Measurements from ENCODE around the gene MTMR3.

The MTMR3 gene

GRCh38 chr22:30013201-30013600, 130.2 kb downstream of the MTMR3 start:
- in situ Hi-C loops (cut with HindIII; ENCODE audit: low pct_ligation_motif_present, low pct_unique_long_range_greater_than_20kb, low sequenced_read_pairs) = no loop called here
- DNase-seq = no peak

- DNase-seq = no peak
- in situ Hi-C loops (cut with HindIII; ENCODE audit: low pct_ligation_motif_present, low pct_unique_long_range_greater_than_20kb, low sequenced_read_pairs) = no loop called here
Observed at GRCh38 chr22:30014244-30014643, 131.3 kb downstream of the MTMR3 start.

GRCh38 chr22:30015229-30015797, 132.3 kb downstream of the MTMR3 start:
- DNase-seq = no peak
- in situ Hi-C loops (cut with HindIII; ENCODE audit: low pct_ligation_motif_present, low pct_unique_long_range_greater_than_20kb, low sequenced_read_pairs) = no loop called here

- peak; percentile 38 for DNase-seq
Observed at GRCh38 chr22:30015846-30016245, 132.9 kb downstream of the MTMR3 start.

DNA sequence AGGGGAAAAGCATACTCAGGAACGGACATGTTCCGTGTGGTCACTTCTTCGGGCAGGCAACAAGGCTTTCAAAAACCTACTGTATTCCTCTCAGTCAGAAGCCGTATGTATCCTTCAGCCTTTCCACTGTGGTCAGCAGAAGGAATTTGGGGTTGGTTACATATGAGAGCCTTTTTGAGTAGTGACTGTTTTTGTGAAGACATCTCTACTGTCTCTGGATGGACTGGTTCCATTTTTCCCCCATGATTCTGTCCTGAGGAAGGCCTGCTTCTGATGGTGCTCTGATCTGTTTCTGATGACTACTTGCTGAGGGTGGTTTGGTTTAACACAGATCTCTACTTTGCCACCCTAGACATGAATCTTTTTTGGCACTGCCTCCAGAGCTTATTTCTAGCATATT, 133.6 kb downstream of the MTMR3 start:
- in situ Hi-C loops (cut with HindIII; ENCODE audit: low pct_ligation_motif_present, low pct_unique_long_range_greater_than_20kb, low sequenced_read_pairs) = no loop called here
- DNase-seq = no peak

More at GRCh38 chr22:30015846-30016245, 132.9 kb downstream of the MTMR3 start:
- in situ Hi-C loops (cut with HindIII; ENCODE audit: low pct_ligation_motif_present, low pct_unique_long_range_greater_than_20kb, low sequenced_read_pairs) = no loop called here

DNA sequence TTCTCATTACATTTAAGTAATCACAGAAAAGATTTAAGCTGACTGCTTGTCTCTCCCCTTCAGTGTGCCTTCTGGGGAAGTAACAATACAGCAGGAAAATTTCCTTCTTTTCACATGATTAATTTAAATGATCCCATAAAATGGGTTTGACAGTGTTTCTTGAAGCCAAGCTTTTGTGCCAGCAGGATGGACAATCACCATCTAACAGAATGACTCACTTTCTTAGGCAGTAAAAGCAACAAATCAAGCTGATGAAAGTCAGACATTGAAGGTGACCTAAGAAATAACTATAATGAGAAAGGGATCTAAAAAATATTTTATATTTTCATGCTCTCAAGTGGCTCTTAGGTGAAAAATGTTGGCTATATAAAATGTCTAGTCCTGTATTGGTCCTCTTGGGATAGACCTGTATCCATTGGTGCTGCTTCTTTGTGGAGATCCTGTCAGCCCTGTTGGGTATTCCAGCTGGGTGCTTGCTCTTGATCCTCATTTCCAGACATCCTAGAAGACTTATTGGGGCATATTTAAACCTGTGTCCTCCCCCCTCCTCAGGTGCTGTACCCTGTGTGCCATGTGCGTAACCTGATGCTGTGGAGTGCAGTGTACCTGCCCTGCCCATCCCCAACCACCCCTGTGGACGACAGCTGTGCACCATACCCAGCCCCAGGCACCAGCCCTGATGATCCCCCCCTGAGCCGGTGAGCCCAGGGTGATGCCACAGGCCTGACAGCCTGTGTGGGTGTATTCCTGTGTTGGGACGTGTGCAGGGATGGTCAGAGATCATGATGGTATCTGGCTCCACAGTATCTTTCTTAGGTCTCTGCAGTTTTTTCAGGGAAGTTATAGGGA, 134.6 kb downstream of the MTMR3 start:
- DNase-seq = no peak
- in situ Hi-C loops (cut with HindIII; ENCODE audit: low pct_ligation_motif_present, low pct_unique_long_range_greater_than_20kb, low sequenced_read_pairs) = no loop called here

DNA sequence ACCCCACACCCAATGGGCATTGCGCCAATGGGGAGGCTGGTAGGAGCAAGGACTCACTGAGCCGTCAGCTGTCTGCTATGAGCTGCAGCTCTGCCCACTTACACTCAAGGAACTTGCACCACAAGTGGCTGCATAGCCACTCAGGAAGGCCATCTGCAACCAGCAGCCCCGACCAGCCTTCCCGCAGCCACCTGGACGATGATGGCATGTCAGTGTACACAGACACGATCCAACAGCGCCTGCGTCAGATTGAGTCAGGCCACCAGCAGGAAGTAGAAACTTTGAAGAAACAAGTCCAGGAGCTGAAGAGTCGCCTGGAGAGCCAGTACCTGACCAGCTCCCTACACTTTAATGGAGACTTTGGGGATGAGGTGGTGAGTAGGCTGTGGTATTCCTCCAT, 137.5 kb downstream of the MTMR3 start:
- in situ Hi-C loops (cut with HindIII; ENCODE audit: low pct_ligation_motif_present, low pct_unique_long_range_greater_than_20kb, low sequenced_read_pairs) = no loop called here
- no peak for DNase-seq

- DNase-seq = no peak
- in situ Hi-C loops (cut with HindIII; ENCODE audit: low pct_ligation_motif_present, low pct_unique_long_range_greater_than_20kb, low sequenced_read_pairs) = no loop called here
Observed at GRCh38 chr22:30021338-30021737, 138.4 kb downstream of the MTMR3 start.

DNA sequence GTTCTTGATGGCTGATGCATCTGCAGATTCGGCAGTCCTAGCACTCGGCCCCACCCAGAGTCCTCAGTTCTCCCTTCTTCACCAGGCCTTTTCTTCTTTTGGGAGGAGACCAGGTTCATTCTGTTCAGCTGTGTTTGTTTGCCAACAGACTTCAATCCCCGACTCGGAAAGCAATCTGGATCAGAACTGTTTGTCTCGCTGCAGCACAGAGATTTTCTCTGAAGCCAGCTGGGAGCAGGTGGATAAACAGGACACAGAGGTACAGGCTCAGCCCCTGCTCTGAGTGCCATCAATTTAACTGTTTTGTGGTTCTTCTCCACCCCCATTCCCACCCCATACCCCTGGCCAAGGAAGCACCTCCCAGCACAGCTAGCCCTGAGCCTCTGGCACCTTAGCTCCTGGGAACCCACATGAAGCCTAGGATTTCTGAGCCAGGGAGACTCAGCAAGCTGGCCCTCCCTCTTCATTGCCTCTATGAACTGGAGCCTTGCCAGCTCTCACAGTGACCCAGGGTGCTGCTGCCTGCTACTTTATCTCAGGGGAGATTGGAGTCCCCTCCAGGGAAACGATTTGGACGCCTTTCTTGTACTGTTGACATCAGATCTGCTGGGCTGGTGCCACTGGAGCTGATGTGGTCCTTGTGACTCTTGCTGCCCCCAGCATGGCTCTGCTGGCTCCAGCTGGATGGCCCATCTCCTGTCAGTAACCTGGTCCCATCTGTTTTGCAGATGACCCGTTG, 139.1 kb downstream of the MTMR3 start:
- in situ Hi-C loops (cut with HindIII; ENCODE audit: low pct_ligation_motif_present, low pct_unique_long_range_greater_than_20kb, low sequenced_read_pairs) = no loop called here
- DNase-seq = no peak

DNA sequence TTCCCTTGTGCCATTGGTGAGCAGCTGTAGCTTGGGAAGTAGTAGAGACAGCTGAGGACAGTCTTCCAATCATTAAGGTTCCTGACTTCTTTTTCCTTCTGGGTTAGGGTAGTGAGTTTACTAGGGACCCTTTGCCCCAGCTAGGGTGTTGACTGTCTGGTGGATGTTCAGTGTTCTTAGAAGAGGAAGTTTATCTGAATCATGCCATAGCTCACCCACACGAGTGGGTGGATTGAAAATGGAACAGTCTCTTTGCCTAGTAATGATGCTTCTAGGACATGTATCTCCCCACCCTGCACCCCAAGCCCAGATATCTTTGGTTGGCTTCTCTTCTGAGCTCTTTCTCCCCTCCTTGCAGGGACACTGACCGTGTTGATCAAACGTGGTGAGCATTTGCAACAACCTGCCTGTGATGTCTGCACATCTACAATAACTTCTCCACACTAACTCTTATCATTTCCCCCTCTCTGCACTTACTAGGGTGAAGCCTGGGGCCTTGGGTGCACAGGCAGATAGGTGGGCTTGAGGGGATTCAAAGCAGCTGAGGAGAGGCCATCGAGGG, 140.2 kb downstream of the MTMR3 start:
- DNase-seq = no peak
- in situ Hi-C loops (cut with HindIII; ENCODE audit: low pct_ligation_motif_present, low pct_unique_long_range_greater_than_20kb, low sequenced_read_pairs) = no loop called here

DNA sequence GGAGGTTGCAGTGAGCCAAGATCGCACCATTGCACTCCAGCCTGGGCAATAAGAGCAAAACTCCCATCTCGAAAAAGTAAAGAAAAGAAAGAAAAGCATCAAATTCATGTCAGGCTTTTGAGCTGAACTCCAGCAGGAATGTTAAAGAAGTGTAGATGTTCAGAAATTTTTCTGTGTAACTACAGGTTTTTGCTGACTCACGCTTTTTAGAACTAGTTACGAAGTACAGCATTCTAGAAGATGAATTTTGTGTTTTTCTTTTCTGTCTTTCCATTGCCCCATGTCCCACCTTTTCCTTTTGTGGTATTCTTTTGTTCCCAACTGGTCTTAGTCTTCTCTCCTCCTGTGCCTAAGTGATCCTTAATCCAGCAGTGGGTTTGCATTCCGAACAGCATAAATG, 141.3 kb downstream of the MTMR3 start:
- in situ Hi-C loops (cut with HindIII; ENCODE audit: low pct_ligation_motif_present, low pct_unique_long_range_greater_than_20kb, low sequenced_read_pairs) = no loop called here
- DNase-seq = no peak

GRCh38 chr22:30025221-30025620, 142.2 kb downstream of the MTMR3 start:
- DNase-seq = no peak
- in situ Hi-C loops (cut with HindIII; ENCODE audit: low pct_ligation_motif_present, low pct_unique_long_range_greater_than_20kb, low sequenced_read_pairs) = no loop called here

- in situ Hi-C loops (cut with HindIII; ENCODE audit: low pct_ligation_motif_present, low pct_unique_long_range_greater_than_20kb, low sequenced_read_pairs) = no loop called here
Observed at GRCh38 chr22:30026756-30027155, 143.8 kb downstream of the MTMR3 start.

DNA sequence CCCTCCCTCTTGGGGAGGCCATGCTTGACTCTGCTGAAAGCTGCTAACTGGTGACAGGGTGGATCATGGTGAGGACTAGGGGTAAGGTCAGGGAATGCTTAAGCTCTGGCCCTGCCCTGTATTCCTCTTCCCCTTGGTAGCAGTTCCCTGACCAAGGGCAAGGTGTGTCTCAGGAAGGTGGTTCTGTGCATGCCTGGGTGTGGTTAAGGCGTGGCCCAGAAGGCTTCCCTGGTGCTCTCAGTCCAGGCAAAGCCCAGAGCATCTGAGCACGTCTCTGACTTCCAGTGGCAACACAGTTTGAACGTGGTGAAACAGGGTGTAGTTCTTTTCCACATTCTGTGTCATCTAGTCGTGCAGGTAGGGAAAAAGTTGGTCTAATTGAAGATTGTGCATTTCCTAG, 144.2 kb downstream of the MTMR3 start:
- in situ Hi-C loops (cut with HindIII; ENCODE audit: low pct_ligation_motif_present, low pct_unique_long_range_greater_than_20kb, low sequenced_read_pairs) = no loop called here
- no peak for DNase-seq

More at GRCh38 chr22:30026756-30027155, 143.8 kb downstream of the MTMR3 start:
- no peak for DNase-seq

- in situ Hi-C loops (cut with HindIII; ENCODE audit: low pct_ligation_motif_present, low pct_unique_long_range_greater_than_20kb, low sequenced_read_pairs) = no loop called here
- no peak for DNase-seq
Observed at GRCh38 chr22:30027791-30028190, 144.8 kb downstream of the MTMR3 start.

- DNase-seq = no peak
- in situ Hi-C loops (cut with HindIII; ENCODE audit: low pct_ligation_motif_present, low pct_unique_long_range_greater_than_20kb, low sequenced_read_pairs) = no loop called here
Observed at GRCh38 chr22:30028731-30029130, 145.8 kb downstream of the MTMR3 start.

GRCh38 chr22:30029512-30029911, 146.5 kb downstream of the MTMR3 start:
- in situ Hi-C loops (cut with HindIII; ENCODE audit: low pct_ligation_motif_present, low pct_unique_long_range_greater_than_20kb, low sequenced_read_pairs) = no loop called here
- DNase-seq = no peak

GRCh38 chr22:30030329-30030728, 147.4 kb downstream of the MTMR3 start:
- in situ Hi-C loops (cut with HindIII; ENCODE audit: low pct_ligation_motif_present, low pct_unique_long_range_greater_than_20kb, low sequenced_read_pairs) = no loop called here
- no peak for DNase-seq

GRCh38 chr22:30031328-30031727, 148.4 kb downstream of the MTMR3 start:
- in situ Hi-C loops (cut with HindIII; ENCODE audit: low pct_ligation_motif_present, low pct_unique_long_range_greater_than_20kb, low sequenced_read_pairs) = no loop called here

More at GRCh38 chr22:30031328-30031727, 148.4 kb downstream of the MTMR3 start:
- DNase-seq = no peak

Measured in ACHN (cell line).